GM18508 (cell line): ENCODE data around the gene EGLN2.
"Not testable (repeated sequence)": the region's sequence is repeated elsewhere in the genome, so short reads cannot be mapped to it uniquely, and the experiment has no call there.

Experiments
- ATAC-seq: cut with Tn5 transposase; IDR thresholded peaks from one replicate; pipeline ENCODE4 v1.9.1; 2021; ENCODE audit warnings: moderate number of reproducible peaks; ENCODE audit not compliant: insufficient read depth, unreplicated experiment

The EGLN2 gene

GRCh38 chr19:40800997-40801377 is 2.0 kb downstream of the EGLN2 start:
- ATAC-seq: no peak

GRCh38 chr19:40801426-40802299 is 2.7 kb downstream of the EGLN2 start:
- ATAC-seq: no peak

- ATAC-seq: no peak
Observed at GRCh38 chr19:40802300-40803169, 3.5 kb downstream of the EGLN2 start.

- no peak for ATAC-seq
Observed at GRCh38 chr19:40803170-40803856, 4.3 kb downstream of the EGLN2 start.

GRCh38 chr19:40803857-40804782 is 5.1 kb downstream of the EGLN2 start:
- no peak for ATAC-seq

GRCh38 chr19:40804783-40805242 is 5.8 kb downstream of the EGLN2 start:
- ATAC-seq: no peak

- no peak for ATAC-seq
Observed at GRCh38 chr19:40805258-40805868, 6.4 kb downstream of the EGLN2 start.

- no peak for ATAC-seq
Observed at GRCh38 chr19:40806423-40807146, 7.6 kb downstream of the EGLN2 start.

GRCh38 chr19:40807147-40808020 is 8.4 kb downstream of the EGLN2 start:
- ATAC-seq: no peak

GRCh38 chr19:40808021-40808325 is 9.0 kb downstream of the EGLN2 start:
- no peak for ATAC-seq

- no peak for ATAC-seq
Observed at GRCh38 chr19:40808497-40808896, 9.5 kb downstream of the EGLN2 start.

- ATAC-seq: no peak
Observed at GRCh38 chr19:40809358-40810086, 10.5 kb downstream of the EGLN2 start.

GRCh38 chr19:40810160-40810559 is 11.2 kb downstream of the EGLN2 start:
- no peak for ATAC-seq

GRCh38 chr19:40810649-40811408 is 11.8 kb downstream of the EGLN2 start:
- not testable (repeated sequence) for ATAC-seq

- no peak for ATAC-seq
Observed at GRCh38 chr19:40811478-40812341, 12.7 kb downstream of the EGLN2 start.
